GM21723 (cell line): ENCODE measurements around the gene DEAF1.
A peak's percentile ranks its signal among the peaks of the same experiment; 100 is the strongest.

Source experiments
- ATAC-seq: cut with Tn5 transposase; IDR thresholded peaks from one replicate; pipeline ENCODE4 v1.9.1; 2021; ENCODE audit warnings: mild to moderate bottlenecking, moderate library complexity; ENCODE audit not compliant: unreplicated experiment

The DEAF1 gene

DNA sequence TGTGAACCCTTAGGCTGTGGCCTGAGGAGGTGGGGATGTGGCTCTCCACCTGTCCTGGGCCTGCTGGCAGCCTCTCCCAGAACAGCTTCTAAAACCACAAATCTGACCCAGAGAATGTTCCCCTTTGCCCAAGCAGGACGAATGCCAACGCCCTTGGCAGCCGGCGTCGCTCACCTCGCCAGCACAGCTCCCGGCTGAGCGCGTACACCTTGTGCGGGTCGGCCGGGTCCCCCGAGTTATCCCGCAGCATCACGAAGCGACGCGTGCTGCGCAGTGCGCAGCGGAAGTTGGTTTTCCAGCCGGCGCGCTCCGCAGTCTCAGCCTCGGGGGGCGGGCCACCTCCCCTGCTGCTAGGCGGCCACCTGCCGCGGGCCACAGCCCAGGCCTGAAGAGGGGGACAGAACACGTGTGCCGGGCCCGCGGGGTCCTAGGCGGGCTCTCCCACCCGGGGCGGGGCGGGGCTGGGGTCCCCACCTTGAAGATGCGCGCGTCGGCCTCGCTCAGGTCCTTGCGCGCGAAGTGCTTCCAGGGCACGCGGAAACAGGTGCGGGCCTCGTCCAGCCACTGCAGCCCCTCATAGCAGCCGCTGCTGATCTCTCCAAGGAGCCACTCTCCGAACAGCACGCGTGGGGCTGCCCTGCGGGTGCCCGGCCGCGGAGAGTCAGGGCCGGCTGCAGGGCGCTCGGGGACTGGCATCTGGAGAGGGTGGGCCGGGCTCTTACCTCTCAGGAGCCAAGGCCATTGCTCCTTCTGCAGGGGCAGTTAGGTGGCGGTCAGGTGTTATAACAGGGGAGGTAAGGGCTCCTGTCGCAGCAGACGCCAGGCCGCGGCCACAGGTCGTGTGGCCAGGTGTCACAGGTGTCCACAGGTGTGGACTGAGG, 80.2 kb downstream of the DEAF1 start:
- ATAC-seq: peak; percentile 4

DNA sequence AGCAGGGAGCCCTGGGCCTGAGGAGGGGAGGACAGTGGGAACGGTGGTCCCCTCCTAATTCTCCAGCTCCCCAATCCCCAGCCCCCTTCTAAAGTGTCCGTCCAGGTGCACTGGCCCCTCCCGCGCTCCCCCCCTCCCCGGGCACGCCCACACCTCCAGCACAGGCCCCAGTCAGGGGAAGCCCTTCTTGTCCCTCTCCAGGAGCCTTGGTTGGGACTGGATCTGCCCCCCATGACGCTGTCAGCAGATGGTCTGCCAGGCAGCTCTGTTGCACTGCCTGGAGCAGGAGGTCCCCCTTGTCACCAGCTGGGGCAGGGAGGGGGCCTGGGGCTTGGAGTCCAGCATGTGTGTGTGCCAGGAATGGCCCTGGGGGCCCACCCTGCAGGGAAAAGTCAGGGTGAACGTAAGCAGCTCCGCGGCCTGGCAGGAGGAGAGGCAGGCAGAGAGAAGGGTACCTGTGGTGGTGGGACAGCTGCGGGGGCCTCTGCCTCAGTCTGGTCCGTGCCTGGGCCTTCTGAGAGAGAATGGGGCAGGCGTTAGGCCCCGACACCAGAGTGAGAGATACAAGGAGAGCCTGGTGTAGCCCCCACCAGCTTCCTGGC, 80.9 kb downstream of the DEAF1 start:
- no peak for ATAC-seq

DNA sequence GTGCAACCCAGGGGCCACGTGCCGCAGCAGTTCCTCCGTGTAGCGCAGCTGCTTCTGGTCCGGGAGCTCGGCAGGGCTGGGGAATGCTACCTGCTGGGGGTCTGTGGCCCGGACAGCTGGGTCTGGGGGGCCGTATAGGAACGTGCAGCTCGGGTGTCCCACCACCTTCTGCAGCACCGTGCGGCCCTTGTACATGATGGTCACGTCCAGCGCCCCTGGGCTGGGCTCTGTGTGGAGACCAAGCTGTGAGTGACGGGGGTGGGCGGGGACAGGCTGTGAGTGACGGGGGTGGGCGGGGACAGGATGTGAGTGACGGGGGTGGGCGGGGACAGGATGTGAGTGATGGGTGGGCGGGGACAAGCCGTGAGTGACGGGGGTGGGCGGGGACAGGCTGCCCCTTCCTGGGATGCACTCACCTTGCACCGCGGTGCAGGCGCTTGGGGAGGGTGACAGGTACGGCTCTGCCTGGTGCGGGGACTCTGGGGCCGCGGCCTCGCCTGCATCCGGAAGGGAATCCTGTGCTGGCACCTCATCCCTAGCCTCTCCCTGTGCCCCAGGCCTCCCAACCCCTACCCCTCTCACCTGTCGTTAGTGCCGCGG, 81.6 kb downstream of the DEAF1 start:
- ATAC-seq: no peak

DNA sequence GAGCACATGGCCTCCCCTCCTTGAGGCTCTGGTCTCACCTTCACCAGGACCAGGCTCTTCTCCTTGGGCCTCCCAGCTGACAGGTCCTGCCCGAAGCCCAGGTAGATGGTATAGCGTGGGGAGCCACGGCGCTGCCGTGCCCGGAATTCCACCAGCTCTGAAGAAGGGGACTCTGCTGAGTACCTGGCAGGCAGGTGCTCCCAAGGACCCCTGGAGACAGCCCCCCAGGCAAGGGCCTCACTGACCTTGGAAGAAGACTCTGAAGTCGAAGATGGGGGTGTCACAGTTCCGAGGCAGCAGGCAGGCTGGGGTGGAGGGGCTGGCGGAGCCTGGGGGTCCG, 82.1 kb downstream of the DEAF1 start:
- no peak for ATAC-seq

DNA sequence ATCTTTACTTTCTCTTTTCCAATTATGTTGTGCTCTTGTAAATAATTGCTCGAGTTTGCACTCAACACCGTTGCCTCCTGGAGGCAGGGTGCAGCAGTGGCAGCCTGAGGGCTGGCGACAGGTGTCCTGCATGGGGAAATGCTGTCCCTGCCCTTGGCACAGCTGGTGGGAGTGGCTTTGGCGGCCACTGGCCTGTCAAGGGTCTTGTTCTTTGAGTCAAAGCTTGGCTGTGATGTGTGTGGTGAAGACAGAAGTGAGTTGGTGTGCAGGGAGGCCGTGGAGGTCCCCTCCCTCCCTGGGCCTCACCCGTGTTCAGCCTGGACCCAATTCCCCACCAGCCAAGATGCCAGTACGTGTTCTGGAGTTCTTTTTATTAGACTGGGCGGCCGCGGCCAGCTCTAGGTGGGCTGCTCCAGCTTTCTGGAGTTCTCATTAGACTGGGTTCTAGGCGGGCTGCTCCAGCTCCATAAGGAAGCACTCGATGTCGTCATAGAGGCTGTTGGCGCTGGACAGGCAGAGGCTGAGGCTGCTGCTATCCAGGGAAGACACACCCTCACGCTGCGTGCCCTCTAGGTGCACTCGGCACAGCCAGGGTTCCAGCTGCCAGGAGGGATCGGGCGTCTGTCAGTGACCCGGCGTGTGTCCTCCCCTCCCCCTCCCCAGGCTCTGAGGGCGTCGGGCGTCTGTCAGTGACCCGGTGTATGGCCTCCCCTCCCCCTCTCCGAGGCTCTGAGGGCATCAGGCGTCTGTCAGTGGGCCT, 82.6 kb downstream of the DEAF1 start:
- ATAC-seq: no peak

DNA sequence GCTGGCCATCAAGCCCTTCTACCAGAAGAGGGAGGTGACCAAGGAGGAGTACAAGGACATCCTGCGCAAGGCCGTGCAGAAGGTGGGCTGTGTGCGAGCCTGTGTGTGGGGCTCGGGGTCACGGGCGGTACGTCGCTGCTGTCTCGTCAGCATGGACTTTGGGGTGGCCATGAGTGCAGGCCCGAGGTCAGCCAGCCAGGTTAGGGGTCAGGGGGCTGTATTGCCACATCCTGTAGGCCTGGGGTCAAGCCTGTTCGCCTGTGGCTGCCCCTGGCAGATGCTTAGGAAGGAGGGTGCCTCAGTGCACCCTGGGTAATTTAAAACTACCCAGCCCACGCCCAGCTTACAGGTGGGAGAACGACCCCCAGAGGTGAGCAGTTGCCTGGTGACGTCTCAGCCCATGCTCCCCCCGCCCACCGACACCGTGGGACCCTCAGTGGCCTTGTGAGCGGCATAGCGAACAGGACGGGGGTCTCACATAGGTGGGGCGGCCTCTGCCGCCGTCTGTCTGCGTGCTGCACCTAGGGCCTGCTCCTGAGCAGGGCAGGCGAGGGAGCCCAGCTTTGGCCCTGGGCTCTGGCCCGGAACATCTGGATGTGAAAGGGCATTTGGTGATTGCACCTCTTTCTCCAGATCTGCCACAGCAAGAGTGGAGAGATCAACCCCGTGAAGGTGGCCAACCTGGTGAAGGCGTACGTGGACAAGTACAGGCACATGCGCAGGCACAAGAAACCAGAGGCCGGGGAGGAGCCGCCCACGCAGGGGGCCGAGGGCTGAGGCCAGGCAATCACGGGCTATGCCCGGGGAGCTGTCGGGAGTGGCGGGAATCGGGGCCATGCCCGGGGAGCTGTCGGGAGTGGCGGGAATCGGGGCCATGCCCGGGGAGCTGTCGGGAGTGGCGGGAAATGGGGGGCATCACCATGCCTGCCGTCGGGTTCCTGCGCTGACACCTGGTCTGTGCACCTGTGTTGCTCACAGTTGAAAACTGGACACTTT, 83.7 kb downstream of the DEAF1 start:
- ATAC-seq: no peak

DNA sequence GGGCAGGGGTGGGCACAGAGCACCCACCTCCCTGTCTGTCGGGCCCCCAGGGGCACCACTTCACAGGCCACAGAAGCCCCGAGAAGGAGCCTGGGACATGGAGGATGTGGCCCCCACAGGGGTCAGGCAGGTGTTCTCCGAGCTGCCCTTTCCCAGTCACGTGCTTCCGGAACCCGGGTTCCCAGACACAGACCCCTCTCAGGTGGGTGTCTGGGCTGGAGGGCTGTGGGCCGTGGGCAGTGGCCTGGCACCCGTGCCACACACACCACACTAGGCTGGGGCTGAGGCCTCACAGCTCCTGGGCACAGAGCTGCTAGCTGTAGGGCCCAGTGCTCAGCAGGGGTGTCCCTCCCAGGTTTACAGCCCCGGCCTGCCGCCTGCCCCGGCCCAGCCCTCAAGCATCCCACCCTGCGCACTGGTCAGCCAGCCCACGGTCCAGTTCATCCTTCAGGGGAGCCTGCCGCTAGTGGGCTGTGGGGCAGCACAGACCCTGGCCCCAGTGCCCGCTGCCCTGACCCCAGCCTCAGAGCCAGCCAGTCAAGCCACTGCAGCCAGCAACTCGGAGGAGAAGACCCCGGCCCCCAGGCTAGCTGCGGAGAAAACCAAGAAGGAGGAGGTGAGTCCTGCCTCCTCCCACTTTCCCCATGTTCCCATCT, 84.7 kb downstream of the DEAF1 start:
- ATAC-seq: no peak

DNA sequence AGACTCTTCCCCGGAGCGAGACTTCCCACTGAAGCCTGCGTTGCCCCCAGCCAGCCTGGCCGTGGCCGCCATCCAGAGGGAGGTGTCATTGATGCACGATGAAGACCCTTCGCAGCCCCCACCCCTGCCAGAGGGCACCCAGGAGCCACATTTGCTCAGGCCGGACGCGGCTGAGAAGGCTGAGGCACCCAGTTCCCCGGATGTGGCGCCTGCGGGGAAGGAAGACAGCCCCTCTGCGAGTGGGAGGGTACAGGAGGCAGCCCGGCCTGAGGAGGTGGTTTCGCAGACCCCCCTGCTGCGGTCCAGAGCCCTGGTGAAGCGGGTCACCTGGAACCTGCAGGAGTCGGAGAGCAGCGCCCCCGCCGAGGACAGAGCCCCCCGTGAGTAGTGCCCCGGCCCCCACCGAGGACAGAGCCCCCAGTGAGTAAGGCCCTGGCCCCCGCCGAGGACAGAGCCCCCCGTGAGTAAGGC, 85.6 kb downstream of the DEAF1 start:
- ATAC-seq: no peak

DNA sequence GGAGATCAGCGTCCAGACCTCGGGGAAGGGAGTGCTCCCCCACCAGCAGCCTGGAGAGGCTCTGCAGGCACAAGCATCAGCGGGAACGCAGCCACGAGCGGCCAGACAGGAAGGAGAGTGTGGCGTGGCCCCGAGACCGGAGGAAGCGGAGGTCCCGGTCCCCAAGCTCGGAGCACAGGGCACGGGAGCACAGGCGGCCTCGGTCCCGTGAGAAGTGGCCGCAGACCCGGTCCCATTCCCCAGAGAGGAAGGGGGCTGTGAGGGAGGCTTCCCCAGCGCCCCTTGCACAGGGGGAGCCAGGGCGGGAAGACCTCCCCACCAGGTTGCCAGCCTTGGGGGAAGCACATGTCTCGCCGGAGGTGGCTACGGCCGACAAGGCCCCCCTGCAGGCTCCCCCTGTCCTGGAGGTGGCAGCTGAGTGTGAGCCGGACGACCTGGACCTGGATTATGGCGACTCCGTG, 86.2 kb downstream of the DEAF1 start:
- no peak for ATAC-seq

DNA sequence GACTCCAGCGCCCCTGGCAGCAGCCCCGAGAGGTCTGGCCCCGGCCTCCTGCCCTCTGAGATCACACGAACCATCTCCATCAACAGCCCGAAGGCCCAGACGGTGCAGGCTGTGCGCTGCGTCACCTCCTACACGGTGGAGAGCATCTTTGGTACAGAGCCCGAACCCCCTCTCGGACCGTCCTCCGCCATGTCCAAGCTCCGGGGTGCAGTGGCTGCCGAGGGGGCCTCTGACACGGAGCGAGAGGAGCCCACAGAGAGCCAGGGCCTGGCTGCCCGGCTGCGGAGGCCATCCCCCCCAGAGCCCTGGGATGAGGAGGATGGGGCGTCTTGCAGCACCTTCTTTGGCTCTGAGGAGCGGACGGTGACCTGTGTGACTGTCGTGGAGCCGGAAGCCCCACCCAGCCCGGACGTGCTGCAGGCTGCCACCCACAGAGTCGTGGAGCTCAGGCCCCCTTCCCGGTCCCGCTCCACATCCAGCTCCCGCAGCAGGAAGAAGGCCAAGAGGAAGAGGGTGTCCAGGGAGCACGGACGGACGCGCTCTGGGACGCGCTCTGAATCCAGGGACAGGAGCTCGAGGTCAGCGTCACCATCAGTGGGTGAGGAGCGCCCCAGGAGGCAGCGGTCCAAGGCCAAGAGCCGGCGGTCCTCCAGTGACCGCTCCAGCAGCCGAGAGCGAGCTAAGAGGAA, 86.9 kb downstream of the DEAF1 start:
- ATAC-seq: no peak

DNA sequence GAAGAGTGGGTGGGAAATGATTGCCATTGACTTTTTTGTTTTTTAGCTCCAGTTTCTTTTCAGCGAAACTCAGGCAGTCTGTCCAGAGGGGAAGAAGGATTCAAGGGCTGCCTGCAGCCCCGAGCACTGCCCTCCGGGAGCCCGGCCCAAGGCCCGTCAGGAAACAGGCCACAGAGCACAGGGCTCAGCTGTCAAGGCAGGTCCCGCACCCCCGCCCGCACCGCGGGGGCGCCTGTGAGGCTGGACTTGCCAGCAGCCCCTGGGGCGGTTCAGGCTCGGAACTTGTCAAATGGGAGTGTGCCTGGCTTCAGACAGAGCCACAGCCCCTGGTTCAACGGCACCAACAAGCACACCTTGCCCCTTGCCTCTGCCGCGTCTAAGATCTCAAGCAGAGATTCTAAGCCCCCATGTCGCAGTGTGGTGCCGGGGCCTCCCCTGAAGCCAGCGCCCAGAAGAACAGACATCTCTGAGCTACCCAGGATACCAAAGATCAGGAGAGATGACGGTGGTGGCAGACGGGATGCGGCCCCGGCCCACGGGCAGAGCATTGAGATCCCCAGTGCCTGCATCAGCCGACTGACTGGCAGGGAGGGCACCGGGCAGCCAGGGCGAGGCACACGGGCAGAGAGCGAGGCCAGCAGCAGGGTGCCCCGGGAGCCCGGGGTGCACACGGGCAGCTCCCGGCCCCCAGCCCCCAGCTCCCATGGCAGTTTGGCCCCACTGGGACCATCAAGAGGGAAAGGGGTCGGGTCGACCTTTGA, 87.8 kb downstream of the DEAF1 start:
- no peak for ATAC-seq

DNA sequence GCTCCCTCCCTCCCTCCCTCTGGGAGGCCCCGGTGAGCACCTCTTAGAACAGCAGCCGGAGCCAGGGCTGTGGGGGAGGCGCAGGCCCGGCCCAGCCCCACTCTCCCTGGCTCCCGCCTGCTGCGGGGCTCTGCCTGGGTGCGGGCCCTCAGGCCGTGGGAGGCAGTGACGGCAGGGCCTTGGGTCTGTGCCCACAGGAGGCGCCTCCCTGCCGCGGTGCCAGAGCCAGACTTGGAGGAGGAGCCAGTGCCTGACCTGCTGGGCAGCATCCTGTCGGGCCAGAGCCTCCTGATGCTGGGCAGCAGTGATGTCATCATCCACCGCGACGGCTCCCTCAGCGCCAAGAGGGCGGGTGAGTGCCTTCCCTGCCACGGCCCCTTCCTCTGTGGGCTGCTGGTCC, 88.8 kb downstream of the DEAF1 start:
- no peak for ATAC-seq

DNA sequence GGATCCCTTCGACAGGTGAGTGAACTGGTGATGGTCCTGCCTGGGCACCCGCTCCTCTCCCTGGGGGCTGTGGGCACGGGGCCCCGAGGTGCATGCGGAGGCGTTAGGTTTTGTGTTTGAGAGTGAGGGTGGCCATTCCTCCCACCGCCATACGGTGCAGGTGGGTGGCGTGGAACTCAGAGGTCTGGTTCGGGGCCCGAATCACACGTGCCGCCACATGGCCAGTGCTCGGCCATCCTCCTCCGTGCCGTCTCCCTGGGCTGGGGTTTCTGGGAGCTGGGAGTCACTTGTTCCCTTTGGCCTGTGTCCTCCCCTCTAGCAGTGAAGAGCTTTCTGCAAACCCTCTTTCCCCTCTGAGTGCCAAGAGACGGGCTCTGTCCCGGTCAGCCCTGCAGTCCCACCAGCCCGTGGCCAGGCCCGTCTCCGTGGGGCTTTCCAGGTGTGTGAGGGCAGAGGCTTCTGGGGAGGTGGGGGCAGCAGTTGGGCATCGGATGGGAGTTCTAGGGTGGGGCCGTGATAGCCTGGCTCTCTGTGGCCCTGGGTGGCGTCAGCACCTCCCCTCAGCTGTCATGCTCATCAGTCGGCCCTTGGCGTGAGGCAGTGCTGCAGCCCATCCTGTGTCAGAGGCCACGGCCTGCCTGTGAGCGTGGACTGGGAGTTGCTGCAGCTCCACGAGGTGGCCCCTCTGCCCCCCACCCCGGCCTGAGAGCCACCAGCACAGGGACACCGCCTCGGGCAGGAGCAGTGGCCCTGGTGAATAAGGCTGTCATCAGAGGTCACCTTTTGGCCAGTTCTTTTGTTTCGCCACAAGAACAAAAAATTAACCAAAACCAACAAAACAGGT, 89.5 kb downstream of the DEAF1 start:
- ATAC-seq: no peak

DNA sequence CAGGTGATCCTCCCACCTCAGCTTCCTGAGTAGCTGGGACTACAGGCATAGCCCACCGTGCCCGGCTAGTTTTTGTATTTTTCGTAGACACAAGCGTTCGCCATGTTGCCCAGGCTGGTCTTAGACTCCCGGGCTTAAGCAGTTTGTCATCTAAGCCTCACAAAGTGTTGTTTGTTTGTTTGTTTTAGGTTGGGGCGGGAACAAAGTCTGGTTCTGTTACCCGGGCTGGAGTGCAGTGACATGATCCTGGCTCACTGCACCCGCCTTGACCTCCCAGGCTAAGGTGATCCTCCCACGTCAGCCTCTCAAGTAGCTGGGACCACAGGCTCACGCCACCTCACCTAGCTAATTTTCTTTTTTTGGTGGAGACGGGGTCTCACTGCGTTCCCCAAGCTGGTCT, 91.9 kb downstream of the DEAF1 start:
- ATAC-seq: no peak

DNA sequence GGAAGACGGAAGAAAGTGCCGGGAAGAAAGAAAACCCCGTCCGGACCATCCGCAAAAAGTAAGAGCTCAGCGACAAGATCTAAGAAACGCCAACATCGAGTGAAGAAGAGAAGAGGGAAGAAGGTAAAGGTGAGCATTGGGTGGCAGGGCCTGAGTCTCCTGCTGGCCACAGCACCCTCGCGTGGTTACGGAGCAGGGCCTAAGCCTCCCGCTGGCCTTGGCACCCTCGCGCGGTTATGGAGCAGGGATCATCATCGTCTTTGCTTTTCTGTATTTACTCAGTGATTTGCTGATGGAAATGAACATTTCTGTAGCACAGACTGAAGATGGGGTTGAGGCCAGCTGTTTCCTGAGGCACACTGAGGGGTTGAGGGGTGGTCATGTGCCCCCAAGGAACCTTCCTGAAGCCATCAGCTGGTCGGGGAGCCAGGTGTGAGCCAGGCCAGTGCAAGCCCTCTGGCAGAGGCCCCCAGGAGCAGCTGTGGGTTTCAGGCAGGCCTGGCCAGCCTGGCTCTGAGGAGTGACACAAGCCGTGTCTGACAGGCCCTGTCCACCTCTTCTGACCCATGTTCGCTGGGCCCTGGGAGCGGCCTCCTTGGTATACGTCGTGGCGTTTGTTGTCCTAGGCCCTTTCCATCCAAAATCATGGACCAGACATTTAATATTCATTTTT, 93.3 kb downstream of the DEAF1 start:
- ATAC-seq: no peak

DNA sequence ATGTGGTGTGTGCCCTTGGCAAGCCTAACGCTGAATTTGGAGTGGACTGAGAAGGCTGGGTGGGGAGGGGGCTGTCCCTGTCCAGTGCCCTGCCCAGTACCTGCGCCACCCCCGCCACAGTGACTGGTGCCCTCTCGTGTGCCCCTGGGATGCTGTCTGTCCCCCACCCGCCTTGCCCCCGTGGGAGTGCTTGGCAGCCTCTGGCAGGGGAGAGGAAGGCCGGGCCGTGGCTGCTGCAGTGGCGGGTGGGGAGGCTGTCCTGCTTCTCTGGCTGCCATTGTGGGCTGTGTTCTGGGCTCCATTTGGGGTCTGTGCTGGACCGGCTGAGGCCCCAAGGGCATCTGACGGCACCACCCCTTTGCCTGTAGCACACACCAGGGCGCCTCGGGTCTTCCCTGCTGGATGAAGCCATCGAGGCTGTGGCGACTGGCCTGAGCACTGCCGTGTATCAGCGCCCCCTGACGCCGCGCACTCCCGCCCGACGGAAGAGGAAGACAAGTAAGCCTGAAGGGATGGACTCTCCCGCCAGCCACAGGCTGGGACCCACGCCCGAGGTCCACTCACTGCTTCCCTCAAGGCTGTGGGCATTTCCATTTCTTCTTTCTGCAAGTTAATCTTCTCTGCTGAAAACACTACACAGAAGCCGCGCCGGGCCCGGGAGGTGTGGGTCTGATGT, 96.9 kb downstream of the DEAF1 start:
- ATAC-seq: no peak
